Stimulated activated CD4-positive, alpha-beta T cell treated with anti-CD3 and anti-CD28 coated beads, Interleukin-15, amount 100 ng/mL, for 1 hour (primary cell): ENCODE measurements around the gene CEACAM20.
"Not testable (repeated sequence)": the region's sequence is repeated elsewhere in the genome, so short reads cannot be mapped to it uniquely, and the experiment has no call there.

Experiments
- DNase-seq, 2 donors: peaks; one replicate each; pipeline ENCODE4 v3.0.0-alpha.2; 2020; ENCODE audit warnings: low read depth in 1 of 2, low spot score in 1 of 2

CEACAM20 gene

GRCh38 chr19:44529536-44529935 lies at the start of gene CEACAM20:
CEACAM20 (minus strand) TSS chr19:44529675; CDS start chr19:44529509, 166 bp downstream.
- DNase-seq: no peak

GRCh38 chr19:44577566-44577874 lies 48.0 kb upstream of the CEACAM20 start:
- DNase-seq: no peak

GRCh38 chr19:44576843-44577565 lies 47.5 kb upstream of the CEACAM20 start:
- no peak for DNase-seq

- no peak for DNase-seq
Observed at GRCh38 chr19:44575116-44575700, 45.7 kb upstream of the CEACAM20 start.

GRCh38 chr19:44574186-44574950 lies 44.9 kb upstream of the CEACAM20 start:
- no peak for DNase-seq

GRCh38 chr19:44573627-44574026 lies 44.2 kb upstream of the CEACAM20 start:
- no peak for DNase-seq

GRCh38 chr19:44573183-44573582 lies 43.7 kb upstream of the CEACAM20 start:
- DNase-seq: no peak

GRCh38 chr19:44572581-44572900 lies 43.1 kb upstream of the CEACAM20 start:
- no peak for DNase-seq

- DNase-seq: no peak
Observed at GRCh38 chr19:44571830-44572580, 42.5 kb upstream of the CEACAM20 start.

GRCh38 chr19:44570984-44571684 lies 41.7 kb upstream of the CEACAM20 start:
- no peak for DNase-seq

- DNase-seq: no peak
Observed at GRCh38 chr19:44570603-44570983, 41.1 kb upstream of the CEACAM20 start.

- no peak for DNase-seq
Observed at GRCh38 chr19:44567745-44568144, 38.3 kb upstream of the CEACAM20 start.

GRCh38 chr19:44566984-44567383 lies 37.5 kb upstream of the CEACAM20 start:
- no peak for DNase-seq

- DNase-seq: not testable (repeated sequence)
Observed at GRCh38 chr19:44563086-44563655, 33.7 kb upstream of the CEACAM20 start.

- DNase-seq: no peak
Observed at GRCh38 chr19:44557933-44558332, 28.5 kb upstream of the CEACAM20 start.

- no peak for DNase-seq
Observed at GRCh38 chr19:44554641-44555246, 25.3 kb upstream of the CEACAM20 start.

GRCh38 chr19:44553478-44554171 lies 24.1 kb upstream of the CEACAM20 start:
- no peak for DNase-seq

GRCh38 chr19:44552324-44552723 lies 22.8 kb upstream of the CEACAM20 start:
- no peak for DNase-seq

- DNase-seq: no peak
Observed at GRCh38 chr19:44551850-44552249, 22.4 kb upstream of the CEACAM20 start.

- DNase-seq: not testable (repeated sequence)
Observed at GRCh38 chr19:44550976-44551375, 21.5 kb upstream of the CEACAM20 start.
